RWPE2 (cell line): Measurements from ENCODE around the gene SH2D1B.
"Not testable (repeated sequence)": the region's sequence is repeated elsewhere in the genome, so short reads cannot be mapped to it uniquely, and the experiment has no call there.

Source experiments
- ATAC-seq: fragments of 200-7000 bp; cut with Tn5 transposase; 3 replicates; pipeline ENCODE4 v1.9.1; 2021; ENCODE audit warnings: low read depth
- DNase-seq: peaks from one replicate; pipeline ENCODE4 v3.0.0-alpha.2; 2020; ENCODE audit warnings: low spot score
- H3K27ac ChIP-seq: fragments of 450-650 bp; 2 replicates; pipeline ENCODE4 v1.5.1; 2017; ENCODE audit warnings: mild to moderate bottlenecking; ENCODE audit not compliant: poor library complexity, severe bottlenecking
- H3K27me3 ChIP-seq: fragments of 250-450 bp; sonication (Bioruptor Pico); 2 replicates; pipeline ENCODE4 v1.5.1; 2021; ENCODE audit warnings: mild to moderate bottlenecking, moderate library complexity; ENCODE audit not compliant: insufficient read depth, poor library complexity, severe bottlenecking
- H3K36me3 ChIP-seq: fragments of 250-450 bp; sonication (Bioruptor Pico); 2 replicates; pipeline ENCODE4 v1.5.1; 2020; ENCODE audit warnings: low read depth, mild to moderate bottlenecking, moderate library complexity
- H3K4me1 ChIP-seq: fragments of 250-450 bp; sonication (Bioruptor Pico); 2 replicates; pipeline ENCODE4 v1.5.1; 2021; ENCODE audit warnings: mild to moderate bottlenecking, moderate library complexity; ENCODE audit not compliant: insufficient read depth, poor library complexity, severe bottlenecking
- H3K4me3 ChIP-seq: fragments of 250-450 bp; sonication (Bioruptor Pico); 2 replicates; pipeline ENCODE4 v1.5.1; 2021; ENCODE audit warnings: mild to moderate bottlenecking, moderate library complexity; ENCODE audit not compliant: severe bottlenecking
- H3K9me3 ChIP-seq: fragments of 250-450 bp; sonication (Bioruptor Pico); 2 replicates; pipeline ENCODE4 v1.5.1; 2021; ENCODE audit warnings: mild to moderate bottlenecking, moderate library complexity; ENCODE audit not compliant: severe bottlenecking
- TF ChIP-seq, protein P1 (sequence below): fragments of 450-650 bp; IDR thresholded peaks from one replicate; pipeline ENCODE4 v1.5.1; 2017; ENCODE audit warnings: mild to moderate bottlenecking, moderate library complexity; ENCODE audit not compliant: poor library complexity, severe bottlenecking

SH2D1B gene

GRCh38 chr1:162353702-162354101 is 58.2 kb downstream of the SH2D1B start:
- no peaks in the 10 kb centered on the region for H3K27me3 ChIP-seq
- no peak for ATAC-seq
- no peak for DNase-seq
- H3K4me1 ChIP-seq = peaks cover 15% of the 10 kb centered on the region
- TF ChIP-seq, protein P1, sequence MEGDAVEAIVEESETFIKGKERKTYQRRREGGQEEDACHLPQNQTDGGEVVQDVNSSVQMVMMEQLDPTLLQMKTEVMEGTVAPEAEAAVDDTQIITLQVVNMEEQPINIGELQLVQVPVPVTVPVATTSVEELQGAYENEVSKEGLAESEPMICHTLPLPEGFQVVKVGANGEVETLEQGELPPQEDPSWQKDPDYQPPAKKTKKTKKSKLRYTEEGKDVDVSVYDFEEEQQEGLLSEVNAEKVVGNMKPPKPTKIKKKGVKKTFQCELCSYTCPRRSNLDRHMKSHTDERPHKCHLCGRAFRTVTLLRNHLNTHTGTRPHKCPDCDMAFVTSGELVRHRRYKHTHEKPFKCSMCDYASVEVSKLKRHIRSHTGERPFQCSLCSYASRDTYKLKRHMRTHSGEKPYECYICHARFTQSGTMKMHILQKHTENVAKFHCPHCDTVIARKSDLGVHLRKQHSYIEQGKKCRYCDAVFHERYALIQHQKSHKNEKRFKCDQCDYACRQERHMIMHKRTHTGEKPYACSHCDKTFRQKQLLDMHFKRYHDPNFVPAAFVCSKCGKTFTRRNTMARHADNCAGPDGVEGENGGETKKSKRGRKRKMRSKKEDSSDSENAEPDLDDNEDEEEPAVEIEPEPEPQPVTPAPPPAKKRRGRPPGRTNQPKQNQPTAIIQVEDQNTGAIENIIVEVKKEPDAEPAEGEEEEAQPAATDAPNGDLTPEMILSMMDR = no peak
- H3K27ac ChIP-seq = no peak overlapping the region
- H3K9me3 ChIP-seq = no peaks in the 10 kb centered on the region
- no peak overlapping the region for H3K4me3 ChIP-seq
- no peaks in the 10 kb centered on the region for H3K36me3 ChIP-seq

DNA sequence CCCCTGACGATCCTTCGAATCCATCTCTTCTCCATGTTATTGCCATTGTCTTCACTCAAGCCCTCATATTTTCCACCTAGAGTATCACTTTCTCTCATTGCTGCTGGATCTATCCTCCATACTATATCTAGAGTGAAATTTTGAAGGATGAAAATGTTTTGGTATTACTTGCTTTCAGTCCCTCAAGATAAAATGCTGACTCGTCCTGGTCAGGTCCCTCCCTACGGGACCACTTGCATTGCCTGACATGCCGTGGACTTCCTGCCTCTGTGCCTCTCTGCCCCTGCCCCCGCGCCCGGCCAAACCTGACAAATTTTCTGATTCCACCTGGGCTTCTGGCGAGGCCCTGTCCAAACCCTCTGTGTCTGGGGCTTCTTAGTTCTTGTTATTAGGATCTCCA is 58.9 kb downstream of the SH2D1B start:
- no peaks in the 10 kb centered on the region for H3K9me3 ChIP-seq
- ATAC-seq = no peak
- DNase-seq = no peak
- no peaks in the 10 kb centered on the region for H3K36me3 ChIP-seq
- H3K4me1 ChIP-seq = peaks cover 15% of the 10 kb centered on the region
- H3K27me3 ChIP-seq = no peaks in the 10 kb centered on the region
- no peak overlapping the region for H3K27ac ChIP-seq
- no peak overlapping the region for H3K4me3 ChIP-seq
- TF ChIP-seq, protein P1 = no peak

GRCh38 chr1:162351874-162352273 is 60.1 kb downstream of the SH2D1B start:
- not testable (repeated sequence) for H3K27me3 ChIP-seq, H3K9me3 ChIP-seq, H3K4me3 ChIP-seq, H3K27ac ChIP-seq, ATAC-seq, DNase-seq, H3K36me3 ChIP-seq
- peaks cover 15% of the 10 kb centered on the region for H3K4me1 ChIP-seq

DNA sequence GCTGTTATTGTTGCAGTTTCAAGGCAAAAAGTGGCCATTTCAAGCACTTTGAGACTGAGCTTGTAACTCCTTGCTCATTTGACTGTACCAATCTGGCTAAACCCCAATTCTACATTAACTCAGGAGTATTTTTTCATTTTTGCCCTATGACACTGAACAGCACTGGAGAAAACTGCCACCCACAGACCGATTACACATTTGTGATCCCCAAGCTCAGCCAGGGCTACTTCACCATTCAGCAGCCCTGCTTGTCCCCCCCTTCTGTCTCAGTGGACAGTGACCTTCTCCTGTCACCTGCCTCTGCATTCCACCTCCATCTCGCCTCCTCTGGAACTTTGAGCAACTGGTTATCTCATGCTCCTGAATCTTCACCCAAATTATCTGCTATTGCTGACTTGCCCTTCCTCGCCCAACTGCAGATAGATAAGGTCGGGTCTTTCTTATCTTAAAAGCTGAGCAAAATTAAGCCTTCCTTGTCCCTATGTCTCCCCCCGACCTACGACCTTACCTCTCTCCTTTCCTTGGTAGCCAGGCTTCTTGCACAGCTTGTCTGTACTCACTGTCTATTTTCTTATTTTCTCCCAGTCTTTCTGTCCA is 60.6 kb downstream of the SH2D1B start:
- Histone ChIP-seq H3K4me3 (no peak overlapping the region), H3K27me3 (no peaks in the 10 kb centered on the region), H3K4me1 (peaks cover 15% of the 10 kb centered on the region), H3K27ac (peak overlapping the region; percentile 97), H3K9me3 (no peaks in the 10 kb centered on the region), H3K36me3 (no peaks in the 10 kb centered on the region)
- DNase-seq (no peak), ATAC-seq (no peak)
- TF ChIP-seq, protein P1 = no peak

GRCh38 chr1:162349635-162350330 is 62.2 kb downstream of the SH2D1B start:
- Histone ChIP-seq H3K27me3 (no peaks in the 10 kb centered on the region), H3K27ac (peak overlapping the region; percentile 97), H3K36me3 (no peaks in the 10 kb centered on the region), H3K4me3 (no peak overlapping the region), H3K4me1 (peaks cover 15% of the 10 kb centered on the region), H3K9me3 (no peaks in the 10 kb centered on the region)
- TF ChIP-seq, protein P1 = no peak
- ATAC-seq (peak; percentile 95), DNase-seq (no peak)
